OCI-LY3 (cell line): ENCODE results near the gene GVQW3.

Experiments
- H2AFZ ChIP-seq: fragments of 200-600, 300-600 bp; shearing (Covaris generic); 2 replicates; pipeline ENCODE4 v1.6.0; 2014; ENCODE audit warnings: antibody characterized with exemption, low read depth, low read length
- H3K27ac ChIP-seq: fragments of 200-600, 300-600 bp; sonication (generic); 2 replicates; pipeline ENCODE4 v1.5.1; 2014; ENCODE audit warnings: mild to moderate bottlenecking, low read length, moderate library complexity, mixed read lengths
- H3K27me3 ChIP-seq: fragments of 200-600, 300-600 bp; sonication (generic); 2 replicates; pipeline ENCODE4 v1.6.1; 2014; ENCODE audit warnings: low read depth, low read length, mixed read lengths
- H3K36me3 ChIP-seq: fragments of 200-600, 300-600 bp; sonication (generic); replicated peaks from 2 replicates; pipeline ENCODE3; 2014; ENCODE audit warnings: low read depth, low read length, mixed read lengths
- H3K4me1 ChIP-seq: fragments of 300-600, 200-600 bp; sonication (generic); 2 replicates; pipeline ENCODE4 v1.6.1; 2014; ENCODE audit warnings: low read length, mixed read lengths
- H3K4me2 ChIP-seq: fragments of 200-600, 300-600 bp; sonication (generic); 2 replicates; pipeline ENCODE4 v1.6.1; 2014; ENCODE audit warnings: low read length, mixed read lengths
- H3K4me3 ChIP-seq: fragments of 300-600, 200-600 bp; sonication (generic); 2 replicates; pipeline ENCODE4 v1.5.1; 2014; ENCODE audit warnings: antibody characterized with exemption, mild to moderate bottlenecking, low read length, moderate library complexity
- H3K79me2 ChIP-seq: fragments of 300-600, 200-600 bp; shearing (Covaris generic); 2 replicates; pipeline ENCODE4 v1.6.1; 2014; ENCODE audit warnings: mild to moderate bottlenecking, low read length, mixed read lengths
- H3K9ac ChIP-seq: fragments of 300-600, 200-600 bp; shearing (Covaris generic); 2 replicates; pipeline ENCODE4 v1.6.0; 2014; ENCODE audit warnings: mild to moderate bottlenecking, low read length, moderate library complexity
- H3K9me3 ChIP-seq: fragments of 200-600, 300-600 bp; shearing (Covaris generic); 2 replicates; pipeline ENCODE4 v1.6.1; 2014; ENCODE audit warnings: low read length, mixed read lengths; ENCODE audit not compliant: insufficient read depth
- H4K20me1 ChIP-seq: fragments of 200-600, 300-600 bp; sonication (generic); 2 replicates; pipeline ENCODE4 v1.6.1; 2016; ENCODE audit warnings: low read length, mixed read lengths; ENCODE audit not compliant: insufficient read depth
- CTCF ChIP-seq: fragments of 200-600, 300-600 bp; sonication (generic); IDR thresholded peaks from 2 replicates; pipeline ENCODE4 v1.5.1; 2014; ENCODE audit warnings: antibody characterized with exemption, low read length, low read depth
- EZH2phosphoT487 ChIP-seq: fragments of 200-600 bp; shearing (Covaris generic); IDR thresholded peaks from 2 replicates; pipeline ENCODE4 v1.6.1; 2018; ENCODE audit warnings: antibody characterized with exemption, mixed run types, low read depth

The GVQW3 gene

GRCh38 chr11:76380977-76381719, at the start of gene GVQW3, which contains the start of gene THAP12:
Gene GVQW3, plus strand, starts transcription at chr11:76381323. Its CDS starts 506 bp downstream, at chr11:76381829.
Gene THAP12, minus strand, starts transcription at chr11:76381132. Its CDS starts 296 bp downstream, at chr11:76380836.
- Histone ChIP-seq H2AFZ (peak within 1 kb of the TSS; percentile 81), H4K20me1 (peaks cover 41% of the 10 kb centered on the region), H3K9me3 (no peaks in the 10 kb centered on the region), H3K79me2 (peaks cover 40% of the 10 kb centered on the region), H3K27me3 (peaks cover 37% of the 10 kb centered on the region), H3K4me3 (peak within 1 kb of the TSS; percentile 83), H3K4me2 (peak within 1 kb of the TSS; percentile 90), H3K36me3 (no peaks in the 10 kb centered on the region), H3K4me1 (peaks cover 40% of the 10 kb centered on the region), H3K27ac (peak within 1 kb of the TSS; percentile 4; the same call in 1 of the 2 replicates), H3K9ac (peak within 1 kb of the TSS; percentile 76)
- TF ChIP-seq EZH2phosphoT487: no peak
- peak; percentile 40 for TF ChIP-seq CTCF

GRCh38 chr11:76334826-76335389, 46.2 kb upstream of the GVQW3 start:
- Histone ChIP-seq H2AFZ (no peak overlapping the region), H3K27ac (no peak overlapping the region), H3K9me3 (peaks cover 27% of the 10 kb centered on the region; the same call in 1 of the 2 replicates), H3K4me3 (no peak overlapping the region), H3K4me2 (no peak overlapping the region), H3K79me2 (no peaks in the 10 kb centered on the region), H3K9ac (no peak overlapping the region), H3K4me1 (peaks cover 14% of the 10 kb centered on the region; the same call in 1 of the 2 replicates), H3K27me3 (no peaks in the 10 kb centered on the region), H4K20me1 (no peaks in the 10 kb centered on the region), H3K36me3 (no peaks in the 10 kb centered on the region)
- no peak for TF ChIP-seq CTCF
- TF ChIP-seq EZH2phosphoT487: no peak

- H2AFZ ChIP-seq: no peak overlapping the region
- H3K79me2 ChIP-seq: no peaks in the 10 kb centered on the region
- no peak overlapping the region for H3K4me3 ChIP-seq
- H3K9ac ChIP-seq: no peak overlapping the region
- no peak overlapping the region for H3K27ac ChIP-seq
- H3K9me3 ChIP-seq: peaks cover 27% of the 10 kb centered on the region; the same call in 1 of the 2 replicates
- peaks cover 14% of the 10 kb centered on the region; the same call in 1 of the 2 replicates for H3K4me1 ChIP-seq
- TF ChIP-seq CTCF (no peak), EZH2phosphoT487 (no peak)
- H4K20me1 ChIP-seq: no peaks in the 10 kb centered on the region
- H3K4me2 ChIP-seq: no peak overlapping the region
- no peaks in the 10 kb centered on the region for H3K27me3 ChIP-seq
- H3K36me3 ChIP-seq: no peaks in the 10 kb centered on the region
Observed at GRCh38 chr11:76335842-76336241, 45.3 kb upstream of the GVQW3 start.

GRCh38 chr11:76336597-76336996, 44.5 kb upstream of the GVQW3 start:
- Histone ChIP-seq H3K9me3 (peaks cover 27% of the 10 kb centered on the region; the same call in 1 of the 2 replicates), H3K79me2 (no peaks in the 10 kb centered on the region), H3K4me2 (no peak overlapping the region), H3K4me3 (no peak overlapping the region), H3K4me1 (peaks cover 14% of the 10 kb centered on the region; the same call in 1 of the 2 replicates), H3K27me3 (no peaks in the 10 kb centered on the region), H3K27ac (no peak overlapping the region), H4K20me1 (no peaks in the 10 kb centered on the region), H3K36me3 (no peaks in the 10 kb centered on the region), H2AFZ (no peak overlapping the region), H3K9ac (no peak overlapping the region)
- TF ChIP-seq EZH2phosphoT487: no peak
- TF ChIP-seq CTCF: no peak
